ENCODE data around the gene ADAMTS16.

GRCh38 chr5:5298068-5298633 lies 158.0 kb downstream of the ADAMTS16 start:
- TF ChIP-seq CTCF (IDR thresholded peaks at IDR 0.05) (no peak), POLR2A (IDR thresholded peaks at IDR 0.05) (no peak), POLR2AphosphoS5 (IDR thresholded peaks at IDR 0.05) (no peak)
